K562 (cell line): ENCODE results near the gene MAN1A1. TPM values are rescaled to one million over a fixed set of nuclear protein-coding genes. Genes with fewer than 3 reads are reported as not detected.

Experiments used
- ATAC-seq: fragments of 200-7000 bp; cut with Tn5 transposase; 3 replicates; pipeline ENCODE4 v1.9.1; 2020; ENCODE audit warnings: moderate library complexity
- BruUV-seq: library from RNA; stranded (reverse); fragments of 400-500 nt; replicated peaks from 2 replicates; lab custom pipeline; 2021; lab: Mats Ljungman, UMichigan
- CTCF ChIA-PET: fragments of 300-600 bp; formaldehyde crosslinking; extraction: SDS; loops from one replicate; lab custom pipeline; 2021; ENCODE audit warnings: low intra/inter-chr PET ratio; lab: Yijun Ruan, JAX
- POLR2A ChIA-PET: fragments of 300-600, 350-650 bp; sonication (Branson Sonifier 250); formaldehyde crosslinking; extraction: SDS; loops from one replicate; lab custom pipeline; 2021; ENCODE audit warnings: antibody characterized with exemption, inconsistent platforms; lab: Yijun Ruan, JAX
- DNase-seq, 4 experiments: peaks; one replicate each; pipeline versions ENCODE4 v3.0.0 to v3.0.0-alpha.2; 2011 to 2018; ENCODE audit warnings: low spot score in 3 of 4, mixed read lengths in 3 of 4; ENCODE audit errors: extremely low read depth in 1 of 4
- FAIRE-seq: peaks from 2 replicates; lab custom pipeline; 2011; peaks lifted over from hg19 to GRCh38; lab: Jason Lieb, UNC
- H2AFZ ChIP-seq: 2 replicates; pipeline ENCODE4 v1.6.0; 2011; ENCODE audit warnings: low read depth, low read length, control low read depth, inconsistent platforms
- H3K27ac ChIP-seq: fragments of 200-600 bp; 3 replicates; pipeline ENCODE4 v1.8.0; 2011; ENCODE audit warnings: low read depth, mild to moderate bottlenecking, control low read depth, inconsistent platforms, low read length, moderate library complexity, mixed read lengths; ENCODE audit errors: extremely low read depth
- H3K27me3 ChIP-seq, 2 experiments: fragments of 300-600 bp in 1 of 2; 2 replicates in 1 of 2; 3 replicates in 1 of 2; pipeline versions ENCODE4 v1.6.0 to v1.8.0; 2011; ENCODE audit warnings: inconsistent platforms in 2 of 2, low read length in 2 of 2, mild to moderate bottlenecking in 1 of 2, mixed read lengths in 1 of 2, moderate library complexity in 1 of 2; ENCODE audit not compliant: control insufficient read depth in 2 of 2, insufficient read depth in 2 of 2
- H3K36me3 ChIP-seq: fragments of 300-600 bp; 3 replicates; pipeline ENCODE4 v1.8.0; 2011; ENCODE audit warnings: mild to moderate bottlenecking, low read length, inconsistent platforms; ENCODE audit not compliant: control insufficient read depth, insufficient read depth
- H3K4me1 ChIP-seq, 2 experiments: fragments of 200-600 bp in 1 of 2; replicated peaks in 1 of 2; 2 replicates in 1 of 2; 3 replicates in 1 of 2; pipeline versions ENCODE4 v1.5.1 to v1.8.0; 2011; ENCODE audit warnings: inconsistent platforms in 2 of 2, low read length in 2 of 2, mild to moderate bottlenecking in 1 of 2, mixed read lengths in 1 of 2, moderate library complexity in 1 of 2; ENCODE audit not compliant: control insufficient read depth in 2 of 2, insufficient read depth in 2 of 2
- H3K4me2 ChIP-seq: 2 replicates; pipeline ENCODE4 v1.6.1; 2011; ENCODE audit warnings: low read length, control low read depth, inconsistent platforms, mixed read lengths; ENCODE audit not compliant: insufficient read depth
- H3K4me3 ChIP-seq: fragments of 200-600 bp; sonication (generic), shearing (Covaris generic); 2 replicates; pipeline ENCODE4 v1.5.1; 2016; ENCODE audit warnings: control low read depth, inconsistent platforms
- H3K79me2 ChIP-seq: fragments of 200-600 bp; 3 replicates; pipeline ENCODE4 v1.8.0; 2011; ENCODE audit warnings: low read length, inconsistent platforms; ENCODE audit not compliant: control insufficient read depth, insufficient read depth
- H3K9ac ChIP-seq, 2 experiments: 2 replicates each; pipeline versions ENCODE4 v1.6.0 to v1.6.1; 2011; ENCODE audit warnings: low read depth in 2 of 2, low read length in 2 of 2, control low read depth in 1 of 2, inconsistent platforms in 1 of 2, mild to moderate bottlenecking in 1 of 2, mixed read lengths in 1 of 2; ENCODE audit not compliant: insufficient read depth in 1 of 2
- H3K9me1 ChIP-seq: one replicate; pipeline ENCODE4 v1.6.0; 2011; ENCODE audit warnings: inconsistent platforms, mild to moderate bottlenecking, low read length, moderate library complexity; ENCODE audit not compliant: control insufficient read depth, insufficient read depth
- H3K9me3 ChIP-seq: replicated peaks from 2 replicates; pipeline ENCODE4 v1.5.1; 2011; ENCODE audit warnings: low read depth, low read length, inconsistent platforms; ENCODE audit not compliant: control insufficient read depth, insufficient read depth
- H4K20me1 ChIP-seq: replicated peaks from 2 replicates; pipeline ENCODE4 v1.6.1; 2011; ENCODE audit warnings: low read length, inconsistent platforms, mixed read lengths; ENCODE audit not compliant: control insufficient read depth, insufficient read depth
- CBX1 ChIP-seq: sonication (generic); IDR thresholded peaks from 2 replicates; pipeline ENCODE4 v1.6.1; 2016; ENCODE audit warnings: antibody characterized with exemption, low read depth, mild to moderate bottlenecking
- DNMT1 ChIP-seq: fragments of 450-650 bp; IDR thresholded peaks from 2 replicates; pipeline ENCODE4 v1.6.1; 2016; ENCODE audit warnings: antibody characterized with exemption, mild to moderate bottlenecking
- MYNN ChIP-seq, 2 experiments: sonication (generic); formaldehyde crosslinking in 1 of 2; IDR thresholded peaks; 2 replicates each; pipeline versions ENCODE4 v1.5.0 to v1.6.1; 2016 to 2020; ENCODE audit warnings: antibody characterized with exemption in 1 of 2, missing genetic modification reagents in 1 of 2
- PTTG1 ChIP-seq: fragments of 450-650 bp; IDR thresholded peaks from 2 replicates; pipeline ENCODE4 v1.6.1; 2016; ENCODE audit warnings: low read depth, mild to moderate bottlenecking, missing genetic modification characterization, missing compliant biosample characterization
- SLC30A9 ChIP-seq: fragments of 250-450 bp; sonication (Bioruptor Pico); IDR thresholded peaks from 2 replicates; pipeline ENCODE4 v1.8.0; 2022; ENCODE audit warnings: mild to moderate bottlenecking, moderate library complexity
- ZKSCAN8 ChIP-seq: fragments of 200-800 bp; sonication (Bioruptor generic); IDR thresholded peaks from 2 replicates; pipeline ENCODE4 v1.6.1; 2016; ENCODE audit warnings: missing genetic modification characterization, missing compliant biosample characterization
- ZNF609 ChIP-seq: sonication (generic); formaldehyde crosslinking; IDR thresholded peaks from 2 replicates; pipeline ENCODE4 v1.8.1; 2023; ENCODE audit warnings: missing genetic modification reagents, mild to moderate bottlenecking, borderline replicate concordance
- ZNF668 ChIP-seq: fragments of 250-450 bp; sonication (Bioruptor Pico); IDR thresholded peaks from 2 replicates; pipeline ENCODE4 v1.8.0; 2022; ENCODE audit warnings: mild to moderate bottlenecking, inconsistent platforms
- ZNF830 ChIP-seq: fragments of 250-450 bp; sonication (Bioruptor Pico); IDR thresholded peaks from 2 replicates; pipeline ENCODE4 v1.5.0; 2021; ENCODE audit warnings: mild to moderate bottlenecking
- whole genome bisulfite sequencing: fragments of 100-300 bp; shearing (Covaris generic); methylation state at CpG from one replicate; pipeline ENCODE4 v1.1.6; 2016; ENCODE audit warnings: low coverage, mixed read lengths; ENCODE audit not compliant: insufficient coverage; ENCODE audit errors: missing lambda C conversion rate; 5-methylcytosine and 5-hydroxymethylcytosine counted together
- in situ Hi-C: fragments of 300-500 bp; cut with MboI; formaldehyde crosslinking; loops from 4 replicates; pipeline ENCODE4 v1.15.0; 2018; ENCODE audit warnings: inconsistent platforms, mixed read lengths
- intact Hi-C: fragments of 100-400 bp; cut with micrococcal nuclease; formaldehyde crosslinking; loops from 2 replicates; pipeline ENCODE4 v1.14.2; 2022
- polyA plus RNA-seq, 8 experiments: library from polyadenylated mRNA; depleted of rRNA in 4 of 8; stranded (reverse) in 5 of 8; unstranded in 3 of 8; fragments of >200 nt; fragmentation: Nextera tagmentation in 2 of 8; fragmentation: Illumina TruSeq in 1 of 8; extraction: Ambion mirVana in 2 of 8; extraction: Trizol in 1 of 8; gene quantifications; 2 replicates each; pipeline versions ENCODE4 v1.2.1 to v1.2.3, GENCODE V29; 2011 to 2014; ENCODE audit warnings: inconsistent platforms in 1 of 8, missing spikeins in 1 of 8
- total RNA-seq, 7 experiments: library from RNA; depleted of rRNA in 6 of 7; stranded (reverse); fragments of >200 nt in 6 of 7; fragmentation: Illumina TruSeq in 2 of 7; extraction: Trizol in 2 of 7; gene quantifications; 2 replicates each; pipeline versions ENCODE4 v1.2.1 to v1.2.3, GENCODE V29; 2011 to 2021; ENCODE audit warnings: low replicate concordance in 1 of 7

MAN1A1 gene
- total and polyA plus RNA-seq, 9 of the 15 experiments (the other 6 are each of a cell fraction or from before 2014, with no cell fraction given) = 24.5 to 78.4 (median 59.7) TPM

GRCh38 chr6:119249319-119249718 is 100.2 kb downstream of the MAN1A1 start:
- intact Hi-C loops (no loop called here), in situ Hi-C loops (no loop called here)
- ATAC-seq (no peak), FAIRE-seq (no peak), DNase-seq (no peak)
- H3K4me3 ChIP-seq = no peak overlapping the region
- peaks cover 93% of the 10 kb centered on the region for H3K36me3 ChIP-seq
- H3K79me2 ChIP-seq = peaks cover 81% of the 10 kb centered on the region
- H3K4me2 ChIP-seq = no peak overlapping the region
- H3K4me1 ChIP-seq = peaks cover 0 to 8% of the 10 kb centered on the region in 2 experiments; a peak in 1 of 5 replicates
- BruUV-seq = no TSS peak
- no peaks in the 10 kb centered on the region for H4K20me1 ChIP-seq
- H2AFZ ChIP-seq = no peak overlapping the region
- no peaks in the 10 kb centered on the region for H3K9me3 ChIP-seq
- no peak overlapping the region for H3K9ac ChIP-seq
- 89% methylated on average over 4 of the region's 4 CpGs for WGBS
- ChIA-PET POLR2A (interaction anchor here (1.0 kb wide), 1 partner anchor 19 kb away, joined by 3 read pairs; no protein-coding TSS in a partner anchor), CTCF (no interaction called here)
- no peak for TF ChIP-seq ZNF609 (CRISPR knock-in tag)
- no peak for TF ChIP-seq ZNF830 (CRISPR knock-in tag)
- TF ChIP-seq DNMT1 = no peak
- no peak for TF ChIP-seq SLC30A9 (CRISPR knock-in tag)
- no peak for TF ChIP-seq ZNF668
- no peak for TF ChIP-seq ZKSCAN8
- TF ChIP-seq CBX1 = no peak
- TF ChIP-seq MYNN (IDR thresholded peaks at IDR 0.05) = no peak
- no peak for TF ChIP-seq MYNN (CRISPR knock-in tag; IDR thresholded peaks at IDR 0.05)
- TF ChIP-seq PTTG1 = no peak
- H3K27ac ChIP-seq = no peak overlapping the region
- H3K9me1 ChIP-seq = no peaks in the 10 kb centered on the region
- no peaks in the 10 kb centered on the region for H3K27me3 ChIP-seq
